GM21381 (cell line): Measurements from ENCODE around the gene WDR49.
"Not testable (repeated sequence)": the region's sequence is repeated elsewhere in the genome, so short reads cannot be mapped to it uniquely, and the experiment has no call there.

Experiments
- ATAC-seq: cut with Tn5 transposase; IDR thresholded peaks from one replicate; pipeline ENCODE4 v1.9.1; 2021; ENCODE audit warnings: mild to moderate bottlenecking, moderate library complexity; ENCODE audit not compliant: unreplicated experiment

Gene WDR49

DNA sequence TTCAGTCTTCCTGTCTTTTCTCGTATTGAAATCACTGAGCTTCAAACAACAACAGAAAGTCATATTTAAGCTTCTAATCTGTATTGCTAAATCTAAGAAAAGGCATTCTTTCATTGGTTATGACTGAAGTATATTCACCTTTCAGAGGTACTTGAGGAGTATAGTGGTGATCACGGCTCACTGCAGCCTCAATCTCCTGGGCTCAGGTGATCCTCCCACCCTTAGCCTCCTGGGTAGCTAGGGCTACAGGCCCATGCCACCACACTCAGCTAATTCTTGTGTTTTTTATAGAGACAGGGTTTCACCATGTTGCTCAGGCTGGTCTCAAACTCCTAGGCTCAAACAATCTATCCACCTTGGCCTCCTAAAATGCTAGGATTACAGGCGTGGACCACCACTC lies 38.7 kb downstream of the WDR49 start:
- no peak for ATAC-seq

DNA sequence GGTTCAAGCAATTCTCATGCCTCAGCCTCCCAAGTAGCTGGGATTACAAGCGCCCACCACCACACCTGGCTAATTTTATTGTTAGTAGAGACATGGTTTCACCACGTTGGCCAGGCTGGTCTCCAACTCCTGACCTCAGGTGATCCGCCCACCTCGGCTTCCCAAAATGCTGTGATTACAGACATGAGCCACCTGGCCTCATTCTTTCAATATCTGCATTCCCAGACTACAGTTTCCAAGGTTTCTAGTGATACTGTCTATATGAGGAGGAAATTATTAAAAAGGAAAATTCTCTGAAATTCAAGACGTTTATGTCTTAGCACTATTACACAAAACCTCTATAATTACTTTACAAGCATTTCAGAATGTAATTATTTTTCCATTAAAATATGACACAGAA lies 39.5 kb downstream of the WDR49 start:
- ATAC-seq = not testable (repeated sequence)

- ATAC-seq = no peak
Observed at GRCh38 chr3:167611718-167612117, 42.0 kb downstream of the WDR49 start.

DNA sequence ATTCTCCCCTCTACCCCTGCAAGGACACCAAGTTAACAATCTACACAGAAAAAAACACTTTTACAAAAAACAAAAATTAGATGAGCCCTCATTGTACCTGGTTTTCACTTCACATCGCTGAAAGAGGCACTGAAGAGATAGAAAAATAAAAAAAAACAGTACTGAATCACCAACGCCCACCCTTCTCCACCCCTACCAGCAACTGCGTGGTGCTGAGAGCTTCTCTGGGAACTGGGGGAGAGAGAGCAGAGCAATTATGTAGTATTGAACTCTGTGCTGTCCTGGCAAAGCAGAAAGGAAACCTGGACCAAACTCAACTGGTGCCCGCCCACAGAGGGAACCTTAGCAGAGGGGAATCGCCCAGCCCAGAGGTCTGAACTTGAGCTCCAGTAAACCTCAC lies 44.6 kb downstream of the WDR49 start:
- ATAC-seq = no peak

DNA sequence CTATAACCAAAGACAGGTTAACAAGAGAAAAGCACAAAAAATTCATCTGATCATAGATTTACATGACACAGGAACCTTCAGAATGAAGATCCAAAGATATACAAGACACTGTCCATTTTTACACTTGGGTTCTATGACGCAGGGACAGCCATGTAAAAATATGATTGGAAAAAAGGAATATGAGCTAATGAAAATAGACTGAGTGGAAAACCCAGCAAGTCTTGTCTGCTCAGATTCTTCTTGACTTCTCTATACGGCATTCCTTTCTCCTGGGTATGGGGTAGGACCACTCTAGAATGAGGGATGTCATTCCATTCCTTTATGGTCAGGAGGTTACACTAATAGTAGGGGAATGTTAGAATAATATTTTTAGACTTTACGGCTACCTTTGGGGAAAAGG lies 46.9 kb downstream of the WDR49 start:
- ATAC-seq = no peak

DNA sequence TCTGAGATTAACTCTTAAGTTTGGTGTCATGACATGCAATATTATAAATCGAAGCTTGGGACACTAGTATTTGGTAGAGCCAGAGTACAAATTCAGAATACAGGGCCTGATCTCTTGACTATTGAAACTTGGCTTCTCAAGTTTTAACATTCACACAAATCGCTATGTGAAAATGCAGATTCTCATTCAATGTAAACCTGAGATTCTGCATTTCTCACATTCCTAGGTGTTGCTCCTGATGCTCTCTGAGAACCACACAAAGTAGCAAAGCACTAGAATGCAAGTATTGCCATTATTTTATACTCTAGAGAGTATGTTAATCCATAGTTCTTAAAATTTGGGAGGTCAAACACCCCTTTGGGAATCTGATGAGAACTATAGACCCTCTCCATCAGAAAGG lies 47.9 kb downstream of the WDR49 start:
- no peak for ATAC-seq

DNA sequence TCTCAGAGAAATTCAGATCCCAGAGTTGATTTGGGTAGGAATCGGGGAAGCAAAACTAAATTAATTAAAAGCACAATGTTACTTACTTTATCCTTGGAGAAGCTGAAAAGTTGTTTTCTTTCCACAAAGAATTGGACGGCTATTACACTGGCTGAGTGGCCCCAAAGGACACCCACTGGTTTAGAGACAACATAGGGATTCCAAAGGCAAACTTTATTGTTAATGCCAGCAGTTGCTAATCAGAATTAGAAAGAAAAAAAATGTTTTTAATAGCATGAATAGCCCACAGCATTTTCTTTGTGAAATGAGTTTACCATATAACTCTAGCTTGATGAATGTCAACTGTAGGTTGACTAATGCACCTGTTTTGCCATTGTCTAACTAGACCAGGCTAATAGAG lies 51.7 kb downstream of the WDR49 start:
- no peak for ATAC-seq

- no peak for ATAC-seq
Observed at GRCh38 chr3:167587651-167588050, 66.1 kb downstream of the WDR49 start.

DNA sequence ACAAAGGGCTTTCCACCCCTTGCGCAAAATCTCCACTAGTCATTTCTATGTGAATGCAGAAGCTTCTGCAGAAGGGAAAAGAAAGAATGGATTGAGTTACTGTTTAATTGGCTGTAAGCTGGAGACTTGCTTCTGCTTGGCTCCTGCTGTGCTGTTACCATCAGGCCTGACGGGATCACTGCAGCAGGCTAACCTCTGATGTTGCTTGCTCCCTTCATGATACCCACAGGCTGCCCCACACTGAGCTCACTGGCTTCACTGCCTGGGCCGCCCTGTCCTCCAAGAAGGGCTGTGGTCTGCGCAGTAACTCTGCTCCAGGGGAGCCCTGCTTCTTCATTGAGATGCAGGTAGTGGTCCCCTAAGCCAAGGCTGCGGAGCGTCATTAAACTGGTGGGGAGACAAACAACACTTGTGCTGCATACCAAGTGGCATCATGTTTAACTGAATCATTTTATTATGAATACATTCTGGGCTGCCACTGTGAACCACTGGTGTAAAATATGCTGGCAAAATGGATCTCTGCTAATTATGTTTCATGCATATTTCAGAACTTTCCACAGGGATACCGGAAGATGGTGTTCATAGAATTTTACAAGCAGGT lies 78.6 kb downstream of the WDR49 start:
- no peak for ATAC-seq

- ATAC-seq = no peak
Observed at GRCh38 chr3:167572991-167573390, 80.8 kb downstream of the WDR49 start.

DNA sequence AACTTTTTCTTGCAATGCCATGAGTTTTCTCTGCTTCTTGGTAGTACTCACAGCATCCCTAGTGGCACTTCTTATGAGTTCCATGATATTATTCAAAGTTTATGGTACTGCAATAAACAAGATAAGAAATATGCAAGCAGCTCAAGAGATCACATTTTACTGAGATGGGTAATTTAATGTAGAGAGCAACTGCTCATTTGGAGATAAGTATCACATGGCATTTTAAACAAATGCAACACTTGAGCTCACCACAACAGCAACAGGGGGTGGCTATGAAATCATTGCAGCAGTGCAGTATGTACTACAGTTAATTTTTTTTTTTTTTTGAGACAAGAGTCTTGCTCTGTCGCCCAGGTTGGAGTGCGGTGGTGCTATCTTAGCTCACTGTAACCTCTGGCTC lies 85.1 kb downstream of the WDR49 start:
- ATAC-seq = no peak

DNA sequence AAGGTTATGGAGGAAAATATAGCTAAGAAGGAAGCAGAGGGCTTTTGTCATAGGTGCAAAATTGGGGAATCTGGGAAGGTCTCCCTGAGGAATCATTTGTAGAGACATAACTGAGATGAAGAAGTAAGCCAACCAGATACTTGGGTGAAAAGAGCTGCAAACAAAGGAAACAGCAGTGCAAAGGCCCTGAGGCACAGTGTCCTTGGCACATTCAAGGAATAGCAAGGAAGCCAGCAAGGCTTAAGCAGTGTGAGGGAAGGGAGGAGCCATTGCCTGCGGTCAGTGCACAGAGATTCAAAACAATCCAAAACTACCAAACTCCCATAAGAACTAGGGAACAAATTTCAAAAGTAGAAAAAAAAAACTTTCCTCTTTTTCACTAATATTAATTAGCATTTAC lies 88.3 kb downstream of the WDR49 start:
- ATAC-seq = no peak

- no peak for ATAC-seq
Observed at GRCh38 chr3:167564612-167565011, 89.1 kb downstream of the WDR49 start.

- no peak for ATAC-seq
Observed at GRCh38 chr3:167559924-167560323, 93.8 kb downstream of the WDR49 start.

- no peak for ATAC-seq
Observed at GRCh38 chr3:167554898-167555297, 98.8 kb downstream of the WDR49 start.

DNA sequence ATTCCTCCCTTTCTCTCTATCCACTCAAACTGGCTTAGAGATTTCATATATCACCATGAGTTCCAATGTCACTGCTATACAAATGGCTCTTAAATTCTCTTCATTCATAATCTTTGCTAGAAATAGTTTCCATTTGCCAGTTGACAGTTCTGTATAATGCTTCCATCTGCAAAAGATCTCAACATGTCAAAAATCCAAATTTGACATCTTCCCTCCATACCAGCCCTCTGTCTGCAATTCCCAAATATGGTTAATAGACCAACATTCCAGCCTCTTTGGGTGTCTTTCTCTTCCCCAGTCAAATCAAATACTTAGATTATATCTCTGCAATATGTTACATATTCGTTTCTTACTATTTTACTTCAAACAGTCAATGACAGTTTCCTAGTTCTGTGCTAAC lies 115.7 kb downstream of the WDR49 start:
- no peak for ATAC-seq

DNA sequence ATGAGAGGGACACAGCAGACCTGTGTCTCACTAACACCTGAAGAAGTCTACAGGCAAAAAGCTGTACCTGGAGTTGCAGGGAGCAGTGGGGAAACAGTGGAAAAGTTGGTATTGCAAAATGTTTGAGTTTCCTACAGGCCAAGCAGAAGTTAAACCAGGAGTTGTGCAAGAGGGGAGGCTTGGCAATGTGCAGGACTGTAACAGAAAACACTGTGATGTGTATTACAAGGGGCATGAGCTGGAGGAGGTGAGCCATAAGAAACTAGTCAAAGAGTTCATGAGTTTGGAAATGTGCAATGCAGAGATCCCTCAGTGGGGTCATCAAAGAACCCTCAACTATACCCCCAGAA lies 132.8 kb downstream of the WDR49 start:
- no peak for ATAC-seq

- ATAC-seq = no peak
Observed at GRCh38 chr3:167520266-167521005, 133.3 kb downstream of the WDR49 start.

- ATAC-seq = no peak
Observed at GRCh38 chr3:167507954-167508353, 145.8 kb downstream of the WDR49 start.

DNA sequence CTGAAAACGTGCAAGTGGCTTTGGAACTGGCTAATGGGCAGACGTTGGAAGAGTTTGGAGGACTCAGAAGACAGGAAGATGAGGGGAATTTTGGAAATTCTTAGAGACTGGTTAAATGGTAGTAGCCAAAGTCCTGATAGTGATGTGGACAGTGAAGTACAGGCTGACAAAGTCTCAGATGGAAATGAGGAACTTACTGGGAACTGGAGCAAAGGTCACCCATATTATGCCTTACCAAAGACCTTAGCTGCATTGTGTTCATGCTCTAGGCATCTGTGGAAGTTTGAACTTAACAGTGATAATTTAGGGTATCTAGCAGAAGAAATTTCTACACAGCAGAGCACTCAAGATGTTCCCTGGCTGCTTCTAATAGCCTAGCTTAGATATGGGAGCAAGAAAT lies 151.3 kb downstream of the WDR49 start:
- no peak for ATAC-seq

- no peak for ATAC-seq
Observed at GRCh38 chr3:167501941-167502340, 151.8 kb downstream of the WDR49 start.

- no peak for ATAC-seq
Observed at GRCh38 chr3:167497903-167498302, 155.8 kb downstream of the WDR49 start.

- no peak for ATAC-seq
Observed at GRCh38 chr3:167493244-167493643, 160.5 kb downstream of the WDR49 start.
